ENCODE measurements around the gene ADGRF5.

The ADGRF5 gene

DNA sequence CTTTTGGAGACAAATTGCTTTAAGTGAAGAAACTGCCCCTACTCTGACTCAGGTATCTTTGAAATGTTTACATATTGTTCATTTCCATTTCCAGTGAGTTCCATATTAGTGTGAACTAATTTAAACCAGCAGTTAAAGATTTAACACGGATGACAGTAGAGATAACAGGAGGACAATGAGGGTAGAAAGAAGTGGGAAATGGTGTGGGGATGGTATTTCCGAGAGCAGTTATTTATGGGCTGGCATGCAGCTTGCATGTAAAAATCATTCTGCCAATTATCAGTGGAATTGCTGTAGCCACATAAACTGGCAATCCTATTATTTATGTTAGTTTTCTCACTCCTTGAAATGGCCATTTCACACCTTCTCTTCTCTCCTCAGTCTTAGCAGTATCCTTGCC lies 8.6 kb upstream of the ADGRF5 start:
- Histone ChIP-seq H3K27me3 (replicated peaks; ENCODE audit: control insufficient read depth, insufficient read depth, low read length) (no peaks in the 10 kb centered on the region), H3K9ac (ENCODE audit: low read length) (no peak overlapping the region), H3K4me1 (ENCODE audit: control insufficient read depth, insufficient read depth, low read length) (peaks cover 19% of the 10 kb centered on the region), H3K9me3 (ENCODE audit: control insufficient read depth, low read length) (no peaks in the 10 kb centered on the region), H3K4me3 (ENCODE audit: low read length) (no peak overlapping the region), H3K36me3 (ENCODE audit: control insufficient read depth, insufficient read depth, low read length, severe bottlenecking) (no peaks in the 10 kb centered on the region)
- DNase-seq (ENCODE audit: low read depth), result no peak

DNA sequence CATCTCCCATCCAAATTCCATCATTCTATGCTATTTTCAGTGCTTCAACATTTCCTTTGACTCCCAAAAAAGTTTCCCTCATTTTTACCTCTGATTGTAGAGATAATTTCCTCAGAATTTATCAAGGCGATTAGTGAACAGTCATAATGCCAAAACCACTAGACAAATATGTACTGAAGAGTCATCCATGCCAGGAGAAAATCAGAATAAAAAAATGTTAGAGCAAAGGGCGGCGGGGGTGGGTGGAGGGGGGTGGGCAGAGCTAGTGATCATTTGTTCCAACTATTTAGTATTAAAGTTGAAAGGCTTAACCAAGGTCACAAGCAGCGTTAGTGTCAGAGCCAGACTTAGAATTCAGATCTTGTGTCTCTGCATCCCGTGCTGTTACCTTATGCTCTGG lies 5.3 kb upstream of the ADGRF5 start:
- no peak for DNase-seq (ENCODE audit: low read depth)
- Histone ChIP-seq H3K4me1 (ENCODE audit: control insufficient read depth, insufficient read depth, low read length) (peaks cover 26% of the 10 kb centered on the region), H3K27me3 (replicated peaks; ENCODE audit: control insufficient read depth, insufficient read depth, low read length) (no peaks in the 10 kb centered on the region), H3K4me3 (ENCODE audit: low read length) (no peak overlapping the region), H3K9ac (ENCODE audit: low read length) (no peak overlapping the region), H3K36me3 (ENCODE audit: control insufficient read depth, insufficient read depth, low read length, severe bottlenecking) (no peaks in the 10 kb centered on the region), H3K9me3 (ENCODE audit: control insufficient read depth, low read length) (no peaks in the 10 kb centered on the region)

DNA sequence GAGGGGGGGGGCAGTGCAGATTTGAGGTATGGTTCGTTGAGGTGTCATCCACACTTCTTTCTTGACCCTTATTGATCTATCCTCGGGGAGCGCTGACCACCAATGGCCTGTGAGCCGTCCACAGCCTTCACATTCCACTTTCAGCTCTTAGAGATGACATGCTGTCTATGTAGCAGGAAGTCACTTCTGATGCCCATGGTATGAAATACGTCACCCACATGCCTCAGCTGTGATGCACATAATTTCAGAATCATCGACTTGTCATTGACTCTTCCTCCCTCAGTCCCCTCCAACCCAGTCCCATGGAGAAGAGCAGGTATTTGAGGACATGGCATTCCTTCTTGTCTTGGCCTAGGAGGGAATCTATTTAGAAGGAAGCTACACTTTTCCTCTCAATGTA lies 4.7 kb upstream of the ADGRF5 start:
- Histone ChIP-seq H3K9me3 (ENCODE audit: control insufficient read depth, low read length) (no peaks in the 10 kb centered on the region), H3K4me1 (ENCODE audit: control insufficient read depth, insufficient read depth, low read length) (peaks cover 26% of the 10 kb centered on the region), H3K27me3 (replicated peaks; ENCODE audit: control insufficient read depth, insufficient read depth, low read length) (no peaks in the 10 kb centered on the region), H3K4me3 (ENCODE audit: low read length) (no peak overlapping the region), H3K36me3 (ENCODE audit: control insufficient read depth, insufficient read depth, low read length, severe bottlenecking) (no peaks in the 10 kb centered on the region), H3K9ac (ENCODE audit: low read length) (no peak overlapping the region)
- DNase-seq (ENCODE audit: low read depth), result no peak

DNA sequence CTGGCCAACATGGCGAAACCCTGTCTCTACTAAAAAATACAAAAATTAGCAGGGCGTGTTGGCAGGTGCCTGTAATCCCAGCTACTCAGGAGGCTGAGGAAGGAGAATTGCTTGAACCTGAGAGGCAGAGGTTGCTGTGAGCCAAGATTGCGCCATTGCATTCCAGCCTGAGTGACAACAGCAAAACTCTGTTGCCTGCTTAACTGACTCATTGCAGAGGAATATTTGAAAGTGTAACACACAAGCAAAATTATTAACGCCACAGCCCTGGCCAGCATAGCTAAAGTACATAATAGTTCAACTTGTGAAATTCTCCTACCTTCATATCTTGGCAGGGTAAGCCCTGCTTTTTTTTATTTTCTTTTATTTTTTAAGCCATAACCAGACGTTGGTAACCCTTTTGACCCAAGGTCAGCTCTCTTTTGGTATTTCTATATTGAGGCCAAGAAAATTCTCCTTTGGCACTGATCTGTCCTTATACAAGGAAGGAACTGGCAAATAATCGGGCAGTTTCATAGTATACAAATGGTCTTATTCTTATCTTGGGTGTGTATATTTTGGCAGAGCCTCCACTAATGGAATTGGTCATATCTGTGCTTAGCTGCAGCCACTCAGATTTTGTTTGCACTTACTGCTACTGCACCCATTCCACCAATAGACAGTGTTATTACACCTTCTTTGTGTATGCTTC lies 4.0 kb upstream of the ADGRF5 start:
- Histone ChIP-seq H3K27me3 (replicated peaks; ENCODE audit: control insufficient read depth, insufficient read depth, low read length) (no peaks in the 10 kb centered on the region), H3K9ac (ENCODE audit: low read length) (no peak overlapping the region), H3K36me3 (ENCODE audit: control insufficient read depth, insufficient read depth, low read length, severe bottlenecking) (no peaks in the 10 kb centered on the region), H3K4me1 (ENCODE audit: control insufficient read depth, insufficient read depth, low read length) (peaks cover 26% of the 10 kb centered on the region), H3K9me3 (ENCODE audit: control insufficient read depth, low read length) (no peaks in the 10 kb centered on the region), H3K4me3 (ENCODE audit: low read length) (peak overlapping the region; percentile 8)
- peak; percentile 32 for DNase-seq (ENCODE audit: low read depth)

DNA sequence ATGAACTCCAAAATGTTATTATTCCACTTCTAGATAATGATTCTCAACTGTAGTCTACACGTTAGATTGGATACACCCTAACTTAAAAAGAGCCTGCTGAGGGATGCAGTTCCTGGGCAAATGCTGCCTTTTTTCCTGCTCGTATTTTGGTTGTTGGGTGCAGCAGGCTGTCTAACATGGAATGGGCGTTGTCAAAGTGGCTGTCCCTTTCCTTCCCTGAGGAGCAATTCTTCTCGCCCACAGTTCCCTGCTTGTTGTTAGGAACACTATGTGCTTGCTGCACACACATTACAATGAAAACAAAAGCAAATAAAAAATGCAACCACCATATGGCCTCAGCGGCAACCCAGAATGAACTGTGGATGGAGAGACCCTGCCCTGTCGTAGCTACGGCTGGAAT lies 1.7 kb upstream of the ADGRF5 start:
- H3K27me3 ChIP-seq (replicated peaks; ENCODE audit: control insufficient read depth, insufficient read depth, low read length), result no peaks in the 10 kb centered on the region
- H3K36me3 ChIP-seq (ENCODE audit: control insufficient read depth, insufficient read depth, low read length, severe bottlenecking), result no peaks in the 10 kb centered on the region
- H3K4me1 ChIP-seq (ENCODE audit: control insufficient read depth, insufficient read depth, low read length), result peaks cover 26% of the 10 kb centered on the region
- no peak for DNase-seq (ENCODE audit: low read depth)
- H3K9ac ChIP-seq (ENCODE audit: low read length), result no peak overlapping the region
- no peaks in the 10 kb centered on the region for H3K9me3 ChIP-seq (ENCODE audit: control insufficient read depth, low read length)
- H3K4me3 ChIP-seq (ENCODE audit: low read length), result no peak overlapping the region

DNA sequence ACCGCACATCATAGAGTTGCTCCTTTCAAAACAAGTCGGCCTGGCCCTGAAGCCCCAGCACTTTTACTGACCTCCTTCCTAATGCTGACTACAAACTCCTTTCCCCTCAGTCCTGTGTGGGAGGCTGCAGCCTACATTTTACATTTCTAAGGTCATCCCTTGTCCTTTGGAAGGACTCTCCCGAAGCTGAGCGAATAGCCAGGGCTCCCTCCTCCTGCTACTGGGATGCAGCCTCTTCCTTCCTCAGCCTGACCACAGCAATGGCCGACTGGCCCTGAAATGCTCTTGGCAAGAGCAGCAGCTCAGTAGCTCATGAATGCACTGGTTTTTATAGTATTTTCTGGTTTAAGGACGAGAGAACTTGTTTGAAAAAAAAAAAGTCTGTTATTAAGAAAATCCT lies 679 bp downstream of the ADGRF5 start:
- H3K9ac ChIP-seq (ENCODE audit: low read length), result no peak overlapping the region
- H3K4me3 ChIP-seq (ENCODE audit: low read length), result no peak overlapping the region
- peaks cover 6% of the 10 kb centered on the region for H3K27me3 ChIP-seq (replicated peaks; ENCODE audit: control insufficient read depth, insufficient read depth, low read length)
- DNase-seq (ENCODE audit: low read depth), result no peak
- H3K36me3 ChIP-seq (ENCODE audit: control insufficient read depth, insufficient read depth, low read length, severe bottlenecking), result no peaks in the 10 kb centered on the region
- no peaks in the 10 kb centered on the region for H3K9me3 ChIP-seq (ENCODE audit: control insufficient read depth, low read length)
- H3K4me1 ChIP-seq (ENCODE audit: control insufficient read depth, insufficient read depth, low read length), result peaks cover 10% of the 10 kb centered on the region

DNA sequence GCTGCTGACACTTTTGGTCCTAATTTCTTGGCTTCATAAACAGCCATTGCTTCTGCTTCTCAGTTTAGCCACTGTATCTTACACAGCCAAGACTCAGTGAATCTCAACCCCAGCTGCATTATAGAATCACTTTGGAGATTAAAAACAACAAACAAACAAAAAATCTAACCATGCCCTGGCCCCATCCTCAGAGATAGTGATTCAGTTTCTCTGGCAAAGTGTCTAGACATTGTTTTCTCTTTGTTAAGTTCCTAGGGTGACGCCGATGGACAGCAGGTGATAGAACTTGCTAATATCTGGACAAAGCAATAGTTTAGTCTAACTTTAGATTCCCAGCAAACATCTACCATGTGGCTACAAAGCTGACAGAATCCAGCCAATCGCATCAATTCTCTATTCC lies 2.9 kb downstream of the ADGRF5 start:
- no peak for DNase-seq (ENCODE audit: low read depth)
- H3K27me3 ChIP-seq (replicated peaks; ENCODE audit: control insufficient read depth, insufficient read depth, low read length), result peaks cover 13% of the 10 kb centered on the region
- no peak overlapping the region for H3K4me3 ChIP-seq (ENCODE audit: low read length)
- H3K4me1 ChIP-seq (ENCODE audit: control insufficient read depth, insufficient read depth, low read length), result peaks cover 5% of the 10 kb centered on the region
- H3K9me3 ChIP-seq (ENCODE audit: control insufficient read depth, low read length), result no peaks in the 10 kb centered on the region
- no peaks in the 10 kb centered on the region for H3K36me3 ChIP-seq (ENCODE audit: control insufficient read depth, insufficient read depth, low read length, severe bottlenecking)
- no peak overlapping the region for H3K9ac ChIP-seq (ENCODE audit: low read length)

DNA sequence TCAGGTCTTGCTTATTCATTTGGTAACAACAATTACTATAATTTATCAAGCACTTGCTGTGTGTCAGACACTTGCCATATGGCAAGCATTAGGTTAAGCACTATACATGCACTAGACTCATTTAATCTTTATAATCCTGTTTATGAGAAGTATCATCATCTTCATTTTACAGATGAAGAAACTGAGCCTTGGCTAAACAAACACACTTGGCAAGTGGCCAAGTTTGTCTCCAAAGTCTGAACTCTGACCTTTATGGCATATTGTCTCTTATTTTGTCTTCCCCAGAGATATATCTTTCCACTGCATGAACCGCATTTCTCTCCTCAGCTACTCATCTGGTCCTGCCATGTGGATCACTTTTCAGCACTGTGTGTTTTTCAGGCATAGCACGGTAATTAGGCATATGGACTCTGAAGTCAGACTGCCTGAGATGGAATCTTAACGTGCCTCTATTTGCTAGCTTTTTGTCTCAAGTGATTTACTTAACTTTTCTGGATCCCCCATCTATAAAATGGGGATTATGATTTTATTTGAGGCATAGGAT lies 4.7 kb downstream of the ADGRF5 start:
- Histone ChIP-seq H3K27me3 (replicated peaks; ENCODE audit: control insufficient read depth, insufficient read depth, low read length) (peaks cover 13% of the 10 kb centered on the region), H3K9ac (ENCODE audit: low read length) (no peak overlapping the region), H3K4me1 (ENCODE audit: control insufficient read depth, insufficient read depth, low read length) (no peaks in the 10 kb centered on the region), H3K36me3 (ENCODE audit: control insufficient read depth, insufficient read depth, low read length, severe bottlenecking) (no peaks in the 10 kb centered on the region), H3K4me3 (ENCODE audit: low read length) (no peak overlapping the region), H3K9me3 (ENCODE audit: control insufficient read depth, low read length) (no peaks in the 10 kb centered on the region)
- DNase-seq (ENCODE audit: low read depth), result no peak

DNA sequence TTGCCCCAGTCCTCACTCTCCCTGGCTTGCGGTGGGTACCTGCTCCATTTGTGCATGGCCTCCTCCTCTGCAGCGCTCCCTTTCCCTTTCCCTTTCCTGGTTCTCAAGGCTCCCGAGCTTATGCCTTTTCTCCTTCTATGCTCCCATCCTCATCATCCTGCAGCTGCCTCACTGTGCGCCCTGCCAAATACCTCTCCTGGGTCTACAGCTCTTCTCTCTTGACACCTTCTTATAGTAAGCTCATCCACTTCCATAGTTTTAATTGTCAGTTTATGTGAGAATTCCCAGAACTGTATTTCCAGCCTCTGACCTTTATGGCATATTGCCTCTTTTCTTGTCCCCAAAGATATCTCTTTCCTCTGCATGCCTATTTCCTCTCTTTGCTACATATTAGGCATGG lies 5.9 kb downstream of the ADGRF5 start:
- no peaks in the 10 kb centered on the region for H3K36me3 ChIP-seq (ENCODE audit: control insufficient read depth, insufficient read depth, low read length, severe bottlenecking)
- H3K9ac ChIP-seq (ENCODE audit: low read length), result no peak overlapping the region
- H3K4me3 ChIP-seq (ENCODE audit: low read length), result no peak overlapping the region
- H3K9me3 ChIP-seq (ENCODE audit: control insufficient read depth, low read length), result no peaks in the 10 kb centered on the region
- H3K27me3 ChIP-seq (replicated peaks; ENCODE audit: control insufficient read depth, insufficient read depth, low read length), result peaks cover 13% of the 10 kb centered on the region
- no peaks in the 10 kb centered on the region for H3K4me1 ChIP-seq (ENCODE audit: control insufficient read depth, insufficient read depth, low read length)
- no peak for DNase-seq (ENCODE audit: low read depth)

DNA sequence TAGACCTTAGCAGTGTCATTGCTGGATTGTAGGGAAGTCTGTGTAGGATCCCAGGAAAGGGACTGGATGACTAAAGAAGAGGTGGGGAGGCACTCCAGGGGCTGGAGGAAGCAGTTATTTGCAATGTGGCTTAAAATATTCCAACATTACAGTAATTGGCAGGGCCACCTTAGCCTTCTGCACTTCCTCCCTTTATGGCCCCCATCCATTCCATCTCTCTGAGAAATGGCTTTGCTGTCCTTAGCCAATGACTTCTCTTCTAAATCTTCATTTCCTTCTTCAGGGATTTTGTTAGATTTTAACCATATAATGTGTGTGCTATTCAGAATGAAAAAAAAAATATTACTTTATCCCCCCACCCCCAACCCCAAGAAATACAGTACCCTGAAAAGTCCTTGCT lies 6.4 kb downstream of the ADGRF5 start:
- H3K27me3 ChIP-seq (replicated peaks; ENCODE audit: control insufficient read depth, insufficient read depth, low read length), result peaks cover 13% of the 10 kb centered on the region

DNA sequence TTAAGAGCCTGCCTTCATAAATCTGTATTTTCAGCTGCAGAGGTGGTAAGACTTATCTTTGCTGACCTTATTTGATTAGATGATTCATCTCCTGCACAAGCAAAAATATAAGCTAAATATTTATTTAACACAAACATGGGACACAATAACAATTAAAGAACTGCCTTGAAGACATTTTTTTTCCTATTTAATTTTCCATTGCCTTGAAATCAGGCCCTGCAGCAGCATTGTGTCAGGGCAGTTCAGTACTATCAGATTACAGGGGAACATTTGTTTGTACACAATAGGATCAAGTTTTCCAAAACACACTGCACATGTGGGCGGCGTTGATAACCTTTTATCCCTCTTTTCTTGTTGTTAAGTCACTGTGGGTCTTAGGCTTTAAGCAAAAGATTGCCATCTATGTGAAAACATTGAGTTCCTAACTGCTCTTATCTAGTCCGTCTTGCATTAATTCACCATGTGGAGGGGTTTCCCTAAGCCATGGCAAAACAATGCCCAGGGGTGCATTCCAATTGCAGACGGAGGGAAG lies 7.4 kb downstream of the ADGRF5 start:
- no peak for DNase-seq (ENCODE audit: low read depth)
- Histone ChIP-seq H3K4me3 (ENCODE audit: low read length) (no peak overlapping the region), H3K9me3 (ENCODE audit: control insufficient read depth, low read length) (no peaks in the 10 kb centered on the region), H3K36me3 (ENCODE audit: control insufficient read depth, insufficient read depth, low read length, severe bottlenecking) (no peaks in the 10 kb centered on the region), H3K27me3 (replicated peaks; ENCODE audit: control insufficient read depth, insufficient read depth, low read length) (peaks cover 13% of the 10 kb centered on the region), H3K9ac (ENCODE audit: low read length) (no peak overlapping the region), H3K4me1 (ENCODE audit: control insufficient read depth, insufficient read depth, low read length) (no peaks in the 10 kb centered on the region)

More for the DNA sequence above, 6.4 kb downstream of the ADGRF5 start:
- no peak overlapping the region for H3K4me3 ChIP-seq (ENCODE audit: low read length)
- H3K9ac ChIP-seq (ENCODE audit: low read length), result no peak overlapping the region
- H3K9me3 ChIP-seq (ENCODE audit: control insufficient read depth, low read length), result no peaks in the 10 kb centered on the region
- no peaks in the 10 kb centered on the region for H3K4me1 ChIP-seq (ENCODE audit: control insufficient read depth, insufficient read depth, low read length)
- no peaks in the 10 kb centered on the region for H3K36me3 ChIP-seq (ENCODE audit: control insufficient read depth, insufficient read depth, low read length, severe bottlenecking)
- DNase-seq (ENCODE audit: low read depth), result no peak

DNA sequence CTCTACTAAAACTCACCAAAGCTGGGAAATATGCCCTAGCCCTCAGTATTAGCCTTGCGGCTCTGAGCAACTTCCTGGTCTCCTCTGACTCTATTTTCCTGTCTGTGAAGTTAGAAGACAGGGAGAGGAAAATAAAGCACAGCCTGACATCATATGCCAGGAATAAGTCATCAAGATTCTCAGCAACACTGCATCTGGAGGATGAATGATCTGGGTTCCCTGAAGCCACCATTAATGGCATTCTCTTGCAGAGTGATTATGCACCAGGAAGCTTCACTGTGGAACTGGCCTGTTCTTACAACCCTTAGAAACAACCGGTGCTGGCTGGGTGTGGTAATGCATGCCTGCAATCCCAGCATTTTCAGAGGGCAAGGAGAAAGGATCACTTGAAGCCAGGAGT lies 12.4 kb downstream of the ADGRF5 start:
- Histone ChIP-seq H3K9me3 (ENCODE audit: control insufficient read depth, low read length) (no peaks in the 10 kb centered on the region), H3K27me3 (replicated peaks; ENCODE audit: control insufficient read depth, insufficient read depth, low read length) (no peaks in the 10 kb centered on the region), H3K4me1 (ENCODE audit: control insufficient read depth, insufficient read depth, low read length) (peaks cover 7% of the 10 kb centered on the region), H3K4me3 (ENCODE audit: low read length) (no peak overlapping the region), H3K36me3 (ENCODE audit: control insufficient read depth, insufficient read depth, low read length, severe bottlenecking) (no peaks in the 10 kb centered on the region), H3K9ac (ENCODE audit: low read length) (no peak overlapping the region)
- DNase-seq (ENCODE audit: low read depth), result no peak

Measured in adipocyte (in vitro differentiated cells).